NT2/D1 (cell line): ENCODE data around the gene C1S.
"Not testable (repeated sequence)": the region's sequence is repeated elsewhere in the genome, so short reads cannot be mapped to it uniquely, and the experiment has no call there.

ENCODE experiments used
- DNase-seq: peaks from one replicate; pipeline ENCODE4 v3.0.0-alpha.2; 2011; ENCODE audit warnings: low read depth, low spot score
- H3K27me3 ChIP-seq: 2 replicates; pipeline ENCODE4 v1.6.0; 2011; ENCODE audit warnings: mild to moderate bottlenecking; ENCODE audit not compliant: insufficient read length, insufficient read depth
- H3K36me3 ChIP-seq: 2 replicates; pipeline ENCODE4 v1.6.1; 2011; ENCODE audit warnings: mild to moderate bottlenecking, low read length, mixed read lengths; ENCODE audit not compliant: insufficient read depth, insufficient read length
- H3K4me1 ChIP-seq: 2 replicates; pipeline ENCODE4 v1.5.1; 2011; ENCODE audit not compliant: insufficient read depth, insufficient read length
- H3K4me3 ChIP-seq: 2 replicates; pipeline ENCODE4 v1.5.1; 2011; ENCODE audit warnings: low read depth; ENCODE audit not compliant: insufficient read length
- H3K9ac ChIP-seq: 2 replicates; pipeline ENCODE4 v1.6.0; 2011; ENCODE audit warnings: low read depth; ENCODE audit not compliant: insufficient read length
- H3K9me3 ChIP-seq: 2 replicates; pipeline ENCODE4 v1.5.1; 2011; ENCODE audit warnings: mild to moderate bottlenecking, low read length; ENCODE audit not compliant: insufficient read depth
- SUZ12 ChIP-seq: IDR thresholded peaks from 2 replicates; pipeline ENCODE4 v1.6.1; 2011; ENCODE audit not compliant: insufficient read length, insufficient read depth; ENCODE audit errors: extremely low read depth
- YY1 ChIP-seq: IDR thresholded peaks from 2 replicates; pipeline ENCODE4 v1.6.1; 2011; ENCODE audit not compliant: insufficient read length, insufficient read depth
- ZNF274 ChIP-seq: IDR thresholded peaks from 2 replicates; pipeline ENCODE4 v1.6.1; 2011; ENCODE audit warnings: mild to moderate bottlenecking, low read depth, low read length

The C1S gene

GRCh38 chr12:7099290-7099996 lies 38.9 kb downstream of the C1S start:
- TF ChIP-seq ZNF274 (no peak), YY1 (no peak), SUZ12 (no peak)
- DNase-seq: no peak

GRCh38 chr12:7100239-7100638 lies 39.7 kb downstream of the C1S start:
- peaks cover 22% of the 10 kb centered on the region for H3K36me3 ChIP-seq
- no peak overlapping the region for H3K9ac ChIP-seq
- no peaks in the 10 kb centered on the region for H3K27me3 ChIP-seq
- H3K4me3 ChIP-seq: no peak overlapping the region
- no peaks in the 10 kb centered on the region for H3K9me3 ChIP-seq
- TF ChIP-seq SUZ12: no peak
- no peak for TF ChIP-seq ZNF274
- no peak for TF ChIP-seq YY1
- peaks cover 16% of the 10 kb centered on the region for H3K4me1 ChIP-seq
- DNase-seq: no peak

More at GRCh38 chr12:7099290-7099996, 38.9 kb downstream of the C1S start:
- H3K27me3 ChIP-seq: no peaks in the 10 kb centered on the region
- peaks cover 16% of the 10 kb centered on the region for H3K4me1 ChIP-seq
- no peak overlapping the region for H3K4me3 ChIP-seq
- no peak overlapping the region for H3K9ac ChIP-seq
- peaks cover 18% of the 10 kb centered on the region for H3K36me3 ChIP-seq
- H3K9me3 ChIP-seq: no peaks in the 10 kb centered on the region

- Histone ChIP-seq H3K4me1 (peaks cover 10% of the 10 kb centered on the region), H3K27me3 (no peaks in the 10 kb centered on the region), H3K4me3 (no peak overlapping the region), H3K36me3 (peaks cover 22% of the 10 kb centered on the region), H3K9me3 (peaks cover 7% of the 10 kb centered on the region), H3K9ac (no peak overlapping the region)
- TF ChIP-seq YY1: no peak
- TF ChIP-seq ZNF274: no peak
- TF ChIP-seq SUZ12: no peak
- no peak for DNase-seq
Measured at GRCh38 chr12:7101047-7101693, 40.7 kb downstream of the C1S start.

GRCh38 chr12:7101694-7102131 lies 41.2 kb downstream of the C1S start:
- Histone ChIP-seq H3K27me3 (no peaks in the 10 kb centered on the region), H3K9ac (no peak overlapping the region), H3K4me1 (peaks cover 5% of the 10 kb centered on the region), H3K4me3 (no peak overlapping the region), H3K9me3 (peaks cover 13% of the 10 kb centered on the region), H3K36me3 (peaks cover 22% of the 10 kb centered on the region)
- TF ChIP-seq ZNF274: no peak
- DNase-seq: no peak

- H3K4me3 ChIP-seq: no peak overlapping the region
- H3K9ac ChIP-seq: no peak overlapping the region
Measured at GRCh38 chr12:7102582-7102981, 42.1 kb downstream of the C1S start.

GRCh38 chr12:7103837-7104584 lies 43.5 kb downstream of the C1S start:
- no peaks in the 10 kb centered on the region for H3K27me3 ChIP-seq
- no peak overlapping the region for H3K9ac ChIP-seq
- peaks cover 17% of the 10 kb centered on the region for H3K9me3 ChIP-seq
- H3K4me1 ChIP-seq: peaks cover 5% of the 10 kb centered on the region
- TF ChIP-seq SUZ12 (no peak), ZNF274 (no peak), YY1 (no peak)
- peaks cover 22% of the 10 kb centered on the region for H3K36me3 ChIP-seq
- H3K4me3 ChIP-seq: no peak overlapping the region
- no peak for DNase-seq

More at GRCh38 chr12:7102582-7102981, 42.1 kb downstream of the C1S start:
- Histone ChIP-seq H3K9me3 (peaks cover 17% of the 10 kb centered on the region), H3K36me3 (peaks cover 22% of the 10 kb centered on the region), H3K27me3 (no peaks in the 10 kb centered on the region), H3K4me1 (peaks cover 2% of the 10 kb centered on the region)
- TF ChIP-seq ZNF274: no peak
- TF ChIP-seq SUZ12: no peak
- no peak for TF ChIP-seq YY1
- no peak for DNase-seq

- no peak for DNase-seq
- Histone ChIP-seq H3K4me3 (no peak overlapping the region), H3K36me3 (peaks cover 18% of the 10 kb centered on the region), H3K9me3 (peaks cover 17% of the 10 kb centered on the region), H3K9ac (no peak overlapping the region), H3K27me3 (peaks cover 8% of the 10 kb centered on the region), H3K4me1 (peaks cover 10% of the 10 kb centered on the region)
- TF ChIP-seq YY1 (no peak), ZNF274 (no peak), SUZ12 (no peak)
Measured at GRCh38 chr12:7106082-7106481, 45.6 kb downstream of the C1S start.

- peaks cover 18% of the 10 kb centered on the region for H3K36me3 ChIP-seq
- H3K4me3 ChIP-seq, DNase-seq, H3K9ac ChIP-seq, H3K4me1 ChIP-seq: not testable (repeated sequence)
- H3K9me3 ChIP-seq: peaks cover 17% of the 10 kb centered on the region
- peaks cover 10% of the 10 kb centered on the region for H3K27me3 ChIP-seq
Measured at GRCh38 chr12:7107181-7107580, 46.7 kb downstream of the C1S start.
